ENCODE measurements around the gene ADGRG4. TPM values are rescaled to one million over a fixed set of nuclear protein-coding genes. Genes with fewer than 3 reads are reported as not detected.

Gene ADGRG4
- total RNA-seq, 2 donors from 2014 or later: 0.03 TPM; not detected in 1

GRCh38 chrX:136353526-136354093, 52.8 kb downstream of the ADGRG4 start:
- H3K27me3 ChIP-seq: no peaks in the 10 kb centered on the region
- H3K4me1 ChIP-seq: no peaks in the 10 kb centered on the region
- no peaks in the 10 kb centered on the region for H3K9me3 ChIP-seq
- H3K9ac ChIP-seq (ENCODE audit: low read depth in 2 of 2, low read length in 2 of 2): no peak overlapping the region
- no peak overlapping the region for H3K27ac ChIP-seq
- no peak for TF ChIP-seq CTCF (IDR thresholded peaks at IDR 0.05)
- no peak overlapping the region for H3K4me3 ChIP-seq
- DNase-seq: no peak
- intact Hi-C loops (cut with DNase I): no loop called here
- no peaks in the 10 kb centered on the region for H3K36me3 ChIP-seq

GRCh38 chrX:136354201-136354600, 53.4 kb downstream of the ADGRG4 start:
- no peak overlapping the region for H3K27ac ChIP-seq
- H3K27me3 ChIP-seq: no peaks in the 10 kb centered on the region
- intact Hi-C loops (cut with DNase I): no loop called here
- H3K36me3 ChIP-seq: no peaks in the 10 kb centered on the region
- TF ChIP-seq CTCF (IDR thresholded peaks at IDR 0.05): no peak
- DNase-seq: no peak
- no peaks in the 10 kb centered on the region for H3K9me3 ChIP-seq
- H3K9ac ChIP-seq (ENCODE audit: low read depth in 2 of 2, low read length in 2 of 2): no peak overlapping the region
- no peaks in the 10 kb centered on the region for H3K4me1 ChIP-seq
- no peak overlapping the region for H3K4me3 ChIP-seq

GRCh38 chrX:136369377-136369776, 68.6 kb downstream of the ADGRG4 start:
- Histone ChIP-seq H3K4me1 (no peaks in the 10 kb centered on the region), H3K36me3 (no peaks in the 10 kb centered on the region), H3K27ac (no peak overlapping the region), H3K4me3 (no peak overlapping the region), H3K9me3 (no peaks in the 10 kb centered on the region), H3K27me3 (no peaks in the 10 kb centered on the region), H3K9ac (ENCODE audit: low read depth in 2 of 2, low read length in 2 of 2) (no peak overlapping the region)
- TF ChIP-seq CTCF (IDR thresholded peaks at IDR 0.05): no peak
- intact Hi-C loops (cut with DNase I): no loop called here
- DNase-seq: no peak

GRCh38 chrX:136376713-136377112, 76.0 kb downstream of the ADGRG4 start:
- intact Hi-C loops (cut with DNase I): no loop called here
- no peak overlapping the region for H3K27ac ChIP-seq
- no peaks in the 10 kb centered on the region for H3K36me3 ChIP-seq
- no peaks in the 10 kb centered on the region for H3K9me3 ChIP-seq
- TF ChIP-seq CTCF (IDR thresholded peaks at IDR 0.05): no peak
- H3K9ac ChIP-seq (ENCODE audit: low read depth in 2 of 2, low read length in 2 of 2): no peak overlapping the region
- no peaks in the 10 kb centered on the region for H3K4me1 ChIP-seq
- no peaks in the 10 kb centered on the region for H3K27me3 ChIP-seq
- no peak for DNase-seq
- no peak overlapping the region for H3K4me3 ChIP-seq

- intact Hi-C loops (cut with DNase I): no loop called here
Measured at GRCh38 chrX:136380010-136380769, 79.4 kb downstream of the ADGRG4 start.

More at GRCh38 chrX:136380010-136380769, 79.4 kb downstream of the ADGRG4 start:
- no peaks in the 10 kb centered on the region for H3K9me3 ChIP-seq
- H3K27me3 ChIP-seq: no peaks in the 10 kb centered on the region
- no peaks in the 10 kb centered on the region for H3K36me3 ChIP-seq
- H3K27ac ChIP-seq: no peak overlapping the region
- no peaks in the 10 kb centered on the region for H3K4me1 ChIP-seq
- DNase-seq: no peak
- no peak overlapping the region for H3K4me3 ChIP-seq
- no peak overlapping the region for H3K9ac ChIP-seq (ENCODE audit: low read depth in 2 of 2, low read length in 2 of 2)
- TF ChIP-seq CTCF (IDR thresholded peaks at IDR 0.05): no peak
